SH-SY5Y (cell line): Measurements from ENCODE around the gene COL4A3.

ENCODE experiments used
- GATA2 ChIP-seq: IDR thresholded peaks from 2 replicates; pipeline ENCODE4 v1.6.1; 2011; ENCODE audit warnings: mild to moderate bottlenecking, low read depth, low read length
- GATA3 ChIP-seq: IDR thresholded peaks from 2 replicates; pipeline ENCODE4 v1.6.1; 2011; ENCODE audit warnings: low read depth, mild to moderate bottlenecking, low read length, moderate library complexity

GRCh38 chr2:227153307-227153706 is 11.1 kb upstream of the COL4A3 start:
- TF ChIP-seq GATA3, result no peak
- TF ChIP-seq GATA2, result no peak
